ENCODE measurements around the gene MYL6B. TPM values are rescaled to one million over a fixed set of nuclear protein-coding genes. Genes with fewer than 3 reads are reported as not detected.

Gene MYL6B
- total RNA-seq, 1 donor from 2014 or later: 6.5 TPM

GRCh38 chr12:56204275-56204674, 51.9 kb downstream of the MYL6B start:
- no peak for ATAC-seq
- no peak for DNase-seq (ENCODE audit: low spot score)

DNA sequence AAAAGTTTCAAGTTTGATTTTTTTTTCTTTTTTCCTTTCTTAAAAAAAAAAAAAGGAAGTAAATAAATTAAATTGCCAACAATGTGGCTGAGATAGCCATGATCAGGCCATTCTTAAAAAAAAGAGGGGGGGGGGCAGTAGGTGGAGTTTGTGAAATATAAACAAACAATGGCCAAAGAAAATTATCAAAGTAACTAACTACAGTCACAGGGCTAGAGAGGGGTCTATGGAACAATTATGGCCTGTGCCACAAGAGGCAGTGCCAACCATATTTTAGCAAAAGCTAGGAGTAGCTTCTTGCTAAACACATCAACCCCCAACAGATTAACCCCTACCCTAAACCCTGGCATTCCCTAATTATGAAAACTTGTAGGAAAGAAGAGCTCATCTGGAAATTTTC, 53.1 kb downstream of the MYL6B start:
- ATAC-seq: no peak

DNA sequence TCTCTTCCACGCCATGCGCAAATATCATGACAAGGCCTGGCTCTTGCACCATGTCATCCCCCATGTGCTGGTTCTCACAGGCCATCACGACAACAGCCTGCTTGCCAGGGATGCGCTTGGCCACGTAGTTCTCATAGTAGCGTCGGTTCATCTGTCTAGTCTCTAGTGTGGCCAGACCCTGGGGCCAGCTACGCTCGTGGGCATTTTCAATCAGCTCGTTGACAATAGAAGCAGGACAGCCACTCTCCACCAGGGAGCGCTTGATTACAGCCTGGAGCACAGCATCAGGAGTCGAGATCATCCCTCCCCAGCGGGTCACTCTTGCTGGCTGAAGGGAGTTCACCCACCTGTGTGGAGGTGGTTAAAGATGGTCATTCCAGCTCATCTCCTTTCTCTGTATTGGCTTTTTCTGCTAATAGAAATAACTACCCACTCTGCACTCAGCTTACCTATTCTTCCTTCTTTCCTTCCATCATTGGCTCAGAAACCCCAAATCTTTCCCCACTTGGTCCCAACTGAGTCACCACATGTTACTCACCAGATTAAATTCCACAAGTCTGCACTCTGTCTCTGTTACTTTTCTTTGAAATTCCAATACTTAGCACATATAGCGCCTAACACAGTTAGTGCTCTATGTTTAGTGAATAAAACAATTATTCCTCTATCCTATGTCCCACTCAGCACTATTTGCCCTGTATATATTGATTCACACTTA, 54.2 kb downstream of the MYL6B start:
- peak; percentile 90 for ATAC-seq
- no peak for DNase-seq (ENCODE audit: low spot score)

More for the DNA sequence above, 53.1 kb downstream of the MYL6B start:
- DNase-seq (ENCODE audit: low spot score): no peak

Other genes with a start within 250 kb of the MYL6B start
- gene PYM1, start 224.7 kb upstream of the MYL6B start, total RNA-seq: 16.5 TPM
- gene DGKA, start 221.4 kb upstream of the MYL6B start, total RNA-seq: 4.9 TPM
- gene PMEL, start 186.5 kb upstream of the MYL6B start, total RNA-seq: 5.4 TPM
- 11.0 TPM for gene CDK2, start 185.8 kb upstream of the MYL6B start, total RNA-seq
- gene RAB5B, start 178.5 kb upstream of the MYL6B start, total RNA-seq: 46.5 TPM
- 56.1 TPM for gene SUOX, start 155.3 kb upstream of the MYL6B start, total RNA-seq
- 2.3 TPM for gene IKZF4, start 131.5 kb upstream of the MYL6B start, total RNA-seq
- 31.2 TPM for gene RPS26, start 110.7 kb upstream of the MYL6B start, total RNA-seq
- gene ERBB3, start 72.4 kb upstream of the MYL6B start, total RNA-seq: 93.2 TPM
- 32.3 TPM for gene PA2G4, start 48.0 kb upstream of the MYL6B start, total RNA-seq
- 1,359 TPM for gene RPL41, start 36.0 kb upstream of the MYL6B start, total RNA-seq
- 4.6 TPM for gene ZC3H10, start 34.3 kb upstream of the MYL6B start, total RNA-seq
- 62.2 TPM for gene ESYT1, start 24.3 kb upstream of the MYL6B start, total RNA-seq
- 376 TPM for gene MYL6, start 5.8 kb downstream of the MYL6B start, total RNA-seq
- gene SMARCC2, start 36.9 kb downstream of the MYL6B start, total RNA-seq: 27.6 TPM
- 13.2 TPM for gene RNF41, start 69.3 kb downstream of the MYL6B start, total RNA-seq
- 16.0 TPM for gene NABP2, start 71.8 kb downstream of the MYL6B start, total RNA-seq
- 227 TPM for gene SLC39A5, start 77.5 kb downstream of the MYL6B start, total RNA-seq
- gene ANKRD52, start 105.8 kb downstream of the MYL6B start, total RNA-seq: 12.9 TPM
- gene COQ10A, start 114.4 kb downstream of the MYL6B start, total RNA-seq: 24.8 TPM
- gene CS, start 147.7 kb downstream of the MYL6B start, total RNA-seq: 67.4 TPM
- 93.3 TPM for gene CNPY2, start 163.4 kb downstream of the MYL6B start, total RNA-seq
- gene PAN2, start 181.4 kb downstream of the MYL6B start, total RNA-seq: 86.0 TPM
- gene IL23A, start 186.3 kb downstream of the MYL6B start, total RNA-seq: 0.43 TPM
- 95.5 TPM for gene STAT2, start 207.5 kb downstream of the MYL6B start, total RNA-seq
- gene APOF, start 210.3 kb downstream of the MYL6B start, total RNA-seq: 188 TPM

All from left lobe of liver (tissue), 2 donors.